ENCODE measurements around the gene SLC12A6. TPM values are rescaled to one million over a fixed set of nuclear protein-coding genes. Genes with fewer than 3 reads are reported as not detected.

The SLC12A6 gene
- total and polyA plus RNA-seq, 7 experiments from 2014 or later, result 9.6 to 122 (median 104) TPM

- H3K27me3 Mint-ChIP-seq, result no peaks in the 10 kb centered on the region
- peak overlapping the region in 3 of 9 donors; percentile 5 to 52 (median 7) for H3K27ac Mint-ChIP-seq
- peaks cover 0 to under 1% of the 10 kb centered on the region in 2 donors for H3K4me1 ChIP-seq (ENCODE audit: control insufficient read depth in 2 of 2, insufficient read depth in 2 of 2, low read length in 2 of 2)
- H3K36me3 Mint-ChIP-seq, result peaks cover 4 to 42% (median 21%) of the 10 kb centered on the region in 5 donors
- no peak overlapping the region for H3K27ac ChIP-seq (ENCODE audit: low read depth, low read length)
- peaks cover 0 to 17% (median 7%) of the 10 kb centered on the region in 7 donors for H3K4me1 Mint-ChIP-seq
- intact Hi-C loops (cut with micrococcal nuclease), result loop anchor here in 1 of 2 donors (10.0 kb wide), 2 partner anchors 115 to 325 kb away; partner anchors contain the start of gene AVEN
- H3K4me3 ChIP-seq (ENCODE audit: low read length), result no peak overlapping the region
- no peaks in the 10 kb centered on the region for H3K27me3 ChIP-seq (ENCODE audit: control insufficient read depth in 2 of 2, insufficient read depth in 2 of 2, low read length in 2 of 2)
- H3K4me3 Mint-ChIP-seq, result no peak overlapping the region
- ATAC-seq (no peak), DNase-seq (no peak)
- H3K9me3 ChIP-seq (ENCODE audit: control insufficient read depth in 2 of 3, low read length in 3 of 3), result no peaks in the 10 kb centered on the region
- CTCF ChIA-PET, result interaction anchor here (1.0 to 1.5 kb wide), 2 partner anchors 17 to 22 kb away, joined by 3 to 9 read pairs; partner anchors contain the start of genes NOP10 and NUTM1
- H3K36me3 ChIP-seq (ENCODE audit: control insufficient read depth in 2 of 3, insufficient read depth in 3 of 3, low read length in 3 of 3), result peaks cover 4 to 74% (median 16%) of the 10 kb centered on the region in 3 experiments
- POLR2A ChIA-PET, result interaction anchor here (0.8 kb wide), 1 partner anchor 17 kb away, joined by 4 read pairs; the partner anchor contains the start of genes NOP10 and NUTM1
- no peaks in the 10 kb centered on the region for H3K9me3 Mint-ChIP-seq
Observed at GRCh38 chr15:34360298-34360697, 22.7 kb upstream of the SLC12A6 start.

GRCh38 chr15:34359416-34359815, 21.8 kb upstream of the SLC12A6 start:
- Histone ChIP-seq H3K36me3 (ENCODE audit: control insufficient read depth in 2 of 3, insufficient read depth in 3 of 3, low read length in 3 of 3) (peaks cover 4 to 79% (median 16%) of the 10 kb centered on the region in 3 experiments), H3K4me1 (ENCODE audit: control insufficient read depth in 2 of 2, insufficient read depth in 2 of 2, low read length in 2 of 2) (no peaks in the 10 kb centered on the region), H3K4me3 (ENCODE audit: low read length) (no peak overlapping the region), H3K27ac (ENCODE audit: low read depth, low read length) (no peak overlapping the region), H3K9me3 (ENCODE audit: control insufficient read depth in 2 of 3, low read length in 3 of 3) (no peaks in the 10 kb centered on the region), H3K27me3 (ENCODE audit: control insufficient read depth in 2 of 2, insufficient read depth in 2 of 2, low read length in 2 of 2) (no peaks in the 10 kb centered on the region)
- Mint-ChIP-seq H3K9me3 (no peaks in the 10 kb centered on the region), H3K27ac (peak overlapping the region in 1 of 9 donors; percentile 47), H3K4me3 (no peak overlapping the region), H3K4me1 (peaks cover 0 to 11% (median 3%) of the 10 kb centered on the region in 7 donors), H3K36me3 (peaks cover 4 to 49% (median 21%) of the 10 kb centered on the region in 5 donors), H3K27me3 (no peaks in the 10 kb centered on the region)
- ChIA-PET CTCF (interaction anchor here (1.0 kb wide), 1 partner anchor 21 kb away, joined by 3 read pairs; no protein-coding TSS in a partner anchor), POLR2A (no interaction called here)
- DNase-seq (no peak), ATAC-seq (no peak)
- intact Hi-C loops (cut with micrococcal nuclease), result no loop called here

GRCh38 chr15:34358948-34359347, 21.4 kb upstream of the SLC12A6 start:
- Mint-ChIP-seq H3K4me1 (peaks cover 0 to 11% (median 3%) of the 10 kb centered on the region in 7 donors), H3K9me3 (no peaks in the 10 kb centered on the region), H3K4me3 (no peak overlapping the region), H3K36me3 (peaks cover 4 to 48% (median 21%) of the 10 kb centered on the region in 5 donors), H3K27ac (peak overlapping the region in 2 of 9 donors; percentile 47 to 69), H3K27me3 (no peaks in the 10 kb centered on the region)
- ATAC-seq, result no peak
- intact Hi-C loops (cut with micrococcal nuclease), result no loop called here
- H3K4me1 ChIP-seq (ENCODE audit: control insufficient read depth in 2 of 2, insufficient read depth in 2 of 2, low read length in 2 of 2), result no peaks in the 10 kb centered on the region
- H3K4me3 ChIP-seq (ENCODE audit: low read length), result no peak overlapping the region
- DNase-seq, result no peak
- no peak overlapping the region for H3K27ac ChIP-seq (ENCODE audit: low read depth, low read length)
- ChIA-PET CTCF (no interaction called here), POLR2A (interaction anchor here (1.1 kb wide), 1 partner anchor 9 kb away, joined by 4 read pairs; the partner anchor contains the start of gene LPCAT4)
- H3K27me3 ChIP-seq (ENCODE audit: control insufficient read depth in 2 of 2, insufficient read depth in 2 of 2, low read length in 2 of 2), result no peaks in the 10 kb centered on the region
- no peaks in the 10 kb centered on the region for H3K9me3 ChIP-seq (ENCODE audit: control insufficient read depth in 2 of 3, low read length in 3 of 3)
- peaks cover 4 to 84% (median 16%) of the 10 kb centered on the region in 3 experiments for H3K36me3 ChIP-seq (ENCODE audit: control insufficient read depth in 2 of 3, insufficient read depth in 3 of 3, low read length in 3 of 3)

- Mint-ChIP-seq H3K4me1 (peaks cover 0 to 9% (median 3%) of the 10 kb centered on the region in 7 donors), H3K27me3 (no peaks in the 10 kb centered on the region), H3K36me3 (peaks cover 4 to 44% (median 21%) of the 10 kb centered on the region in 5 donors), H3K4me3 (no peak overlapping the region), H3K27ac (no peak overlapping the region), H3K9me3 (no peaks in the 10 kb centered on the region)
- ATAC-seq (no peak), DNase-seq (no peak)
- Histone ChIP-seq H3K4me1 (ENCODE audit: control insufficient read depth in 2 of 2, insufficient read depth in 2 of 2, low read length in 2 of 2) (no peaks in the 10 kb centered on the region), H3K36me3 (ENCODE audit: control insufficient read depth in 2 of 3, insufficient read depth in 3 of 3, low read length in 3 of 3) (peaks cover 4 to 81% (median 16%) of the 10 kb centered on the region in 3 experiments), H3K27ac (ENCODE audit: low read depth, low read length) (no peak overlapping the region), H3K4me3 (ENCODE audit: low read length) (no peak overlapping the region), H3K27me3 (ENCODE audit: control insufficient read depth in 2 of 2, insufficient read depth in 2 of 2, low read length in 2 of 2) (no peaks in the 10 kb centered on the region), H3K9me3 (ENCODE audit: control insufficient read depth in 2 of 3, low read length in 3 of 3) (no peaks in the 10 kb centered on the region)
- ChIA-PET CTCF (interaction anchor here (1.5 kb wide), 1 partner anchor 116 kb away, joined by 3 read pairs; no protein-coding TSS in a partner anchor), POLR2A (interaction anchor here (1.1 kb wide), 1 partner anchor 9 kb away, joined by 4 read pairs; the partner anchor contains the start of gene LPCAT4)
- intact Hi-C loops (cut with micrococcal nuclease), result no loop called here
Observed at GRCh38 chr15:34358367-34358766, 20.8 kb upstream of the SLC12A6 start.

- Mint-ChIP-seq H3K9me3 (no peaks in the 10 kb centered on the region), H3K4me3 (no peak overlapping the region), H3K27me3 (no peaks in the 10 kb centered on the region), H3K36me3 (peaks cover 4 to 40% (median 16%) of the 10 kb centered on the region in 5 donors), H3K4me1 (peaks cover 0 to 4% (median 0%) of the 10 kb centered on the region in 7 donors), H3K27ac (peak overlapping the region in 1 of 9 donors; percentile 31)
- no peak for DNase-seq
- H3K27me3 ChIP-seq (ENCODE audit: control insufficient read depth in 2 of 2, insufficient read depth in 2 of 2, low read length in 2 of 2), result no peaks in the 10 kb centered on the region
- ChIA-PET CTCF (interaction anchor here (1.5 kb wide), 1 partner anchor 116 kb away, joined by 3 read pairs; no protein-coding TSS in a partner anchor), POLR2A (interaction anchor here (1.1 kb wide), 1 partner anchor 10 kb away, joined by 4 read pairs; the partner anchor contains the start of gene LPCAT4)
- no peak for ATAC-seq
- H3K4me3 ChIP-seq (ENCODE audit: low read length), result no peak overlapping the region
- no peak overlapping the region for H3K27ac ChIP-seq (ENCODE audit: low read depth, low read length)
- intact Hi-C loops (cut with micrococcal nuclease), result no loop called here
- no peaks in the 10 kb centered on the region for H3K9me3 ChIP-seq (ENCODE audit: control insufficient read depth in 2 of 3, low read length in 3 of 3)
- peaks cover 4 to 77% (median 16%) of the 10 kb centered on the region in 3 experiments for H3K36me3 ChIP-seq (ENCODE audit: control insufficient read depth in 2 of 3, insufficient read depth in 3 of 3, low read length in 3 of 3)
- H3K4me1 ChIP-seq (ENCODE audit: control insufficient read depth in 2 of 2, insufficient read depth in 2 of 2, low read length in 2 of 2), result no peaks in the 10 kb centered on the region
Observed at GRCh38 chr15:34357653-34358052, 20.1 kb upstream of the SLC12A6 start.

- ChIA-PET CTCF (interaction anchor here (0.9 to 1.0 kb wide), 2 partner anchors 13 to 268 kb away, joined by 3 read pairs; no protein-coding TSS in a partner anchor), POLR2A (interaction anchor here (2.7 kb wide), 1 partner anchor 12 kb away, joined by 10 read pairs; the partner anchor contains the start of gene LPCAT4)
- Histone ChIP-seq H3K27me3 (ENCODE audit: control insufficient read depth in 2 of 2, insufficient read depth in 2 of 2, low read length in 2 of 2) (no peaks in the 10 kb centered on the region), H3K36me3 (ENCODE audit: control insufficient read depth in 2 of 3, insufficient read depth in 3 of 3, low read length in 3 of 3) (peaks cover 4 to 57% (median 12%) of the 10 kb centered on the region in 3 experiments), H3K4me3 (ENCODE audit: low read length) (no peak overlapping the region), H3K4me1 (ENCODE audit: control insufficient read depth in 2 of 2, insufficient read depth in 2 of 2, low read length in 2 of 2) (no peaks in the 10 kb centered on the region), H3K27ac (ENCODE audit: low read depth, low read length) (no peak overlapping the region), H3K9me3 (ENCODE audit: control insufficient read depth in 2 of 3, low read length in 3 of 3) (no peaks in the 10 kb centered on the region)
- Mint-ChIP-seq H3K4me3 (no peak overlapping the region), H3K4me1 (peaks cover 0 to 3% (median 0%) of the 10 kb centered on the region in 7 donors), H3K36me3 (peaks cover 4 to 26% (median 7%) of the 10 kb centered on the region in 5 donors), H3K27ac (peak overlapping the region in 2 of 9 donors; percentile 53 to 74), H3K27me3 (no peaks in the 10 kb centered on the region), H3K9me3 (no peaks in the 10 kb centered on the region)
- DNase-seq (no peak), ATAC-seq (no peak)
- intact Hi-C loops (cut with micrococcal nuclease), result no loop called here
Observed at GRCh38 chr15:34355241-34355640, 17.7 kb upstream of the SLC12A6 start.

All from naive thymus-derived CD4-positive, alpha-beta T cell (primary cell).